Suprapubic skin (tissue), 3 donors: Measurements from ENCODE around the gene APLP2.

Source experiments
- CTCF ChIP-seq, 2 donors: fragments of 200-600 bp in 1 of 2; fragments of 450-650 bp in 1 of 2; sonication (generic) in 1 of 2; IDR thresholded peaks; one replicate each; pipeline ENCODE4 v1.5.1; 2016 to 2019; ENCODE audit warnings: antibody characterized with exemption in 2 of 2, mild to moderate bottlenecking in 1 of 2, moderate library complexity in 1 of 2
- POLR2AphosphoS5 ChIP-seq, 3 donors: sonication (generic); formaldehyde crosslinking; IDR thresholded peaks; one replicate each; pipeline ENCODE4 v1.6.1; 2017; ENCODE audit warnings: antibody characterized with exemption in 3 of 3

- TF ChIP-seq CTCF (IDR thresholded peaks at IDR 0.05) (no peak), POLR2AphosphoS5 (IDR thresholded peaks at IDR 0.05) (no peak)
These were observed 32.9 kb downstream of the APLP2 start for GRCh38 chr11:130102301-130103249.
